ENCODE results near the gene ZNF692.
"Not testable (repeated sequence)": the region's sequence is repeated elsewhere in the genome, so short reads cannot be mapped to it uniquely, and the experiment has no call there.

The ZNF692 gene

DNA sequence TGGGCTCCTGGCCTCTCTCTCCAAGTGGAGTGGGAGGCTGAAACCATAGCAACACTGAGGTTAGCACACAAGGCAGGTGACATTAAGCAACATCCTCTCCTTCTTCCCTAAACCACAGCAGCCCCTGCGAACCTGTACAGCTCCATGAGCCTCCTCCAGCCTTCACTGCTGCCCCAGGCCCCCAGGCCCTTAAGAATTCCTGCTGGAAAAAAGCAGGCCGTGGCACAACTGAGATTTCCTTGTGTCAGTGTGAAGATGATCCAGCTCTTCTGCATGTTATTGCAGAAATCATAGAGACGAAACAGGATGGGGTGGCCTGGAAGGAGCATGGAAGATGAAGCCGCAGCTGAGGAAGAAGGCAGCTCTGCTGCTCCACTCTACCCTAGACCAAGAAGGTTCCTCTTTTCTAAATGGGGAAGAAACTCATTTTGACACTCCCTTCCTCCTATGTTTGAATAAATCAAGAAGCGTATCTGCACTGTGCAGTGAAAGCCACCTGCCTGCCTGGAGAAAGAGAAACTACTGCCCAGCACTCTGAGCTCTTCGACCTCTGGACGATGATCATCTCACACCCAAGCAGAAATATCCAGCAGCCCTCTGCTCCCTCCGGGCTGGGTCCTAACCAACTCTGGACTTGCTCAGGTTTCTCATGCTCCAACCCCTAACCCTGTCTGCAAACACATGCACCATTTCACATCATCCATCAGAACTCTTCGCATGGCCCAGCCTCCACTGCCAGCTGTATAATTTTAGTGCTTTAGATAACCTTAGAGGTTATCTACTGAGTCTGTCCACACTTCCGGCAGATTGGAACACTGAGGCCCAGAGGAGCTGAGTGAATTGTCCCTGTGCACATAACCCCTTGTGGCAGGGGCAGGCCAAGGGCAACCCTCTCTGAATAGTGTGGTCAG is 53.9 kb downstream of the ZNF692 start:
- DNase-seq = no peak

DNA sequence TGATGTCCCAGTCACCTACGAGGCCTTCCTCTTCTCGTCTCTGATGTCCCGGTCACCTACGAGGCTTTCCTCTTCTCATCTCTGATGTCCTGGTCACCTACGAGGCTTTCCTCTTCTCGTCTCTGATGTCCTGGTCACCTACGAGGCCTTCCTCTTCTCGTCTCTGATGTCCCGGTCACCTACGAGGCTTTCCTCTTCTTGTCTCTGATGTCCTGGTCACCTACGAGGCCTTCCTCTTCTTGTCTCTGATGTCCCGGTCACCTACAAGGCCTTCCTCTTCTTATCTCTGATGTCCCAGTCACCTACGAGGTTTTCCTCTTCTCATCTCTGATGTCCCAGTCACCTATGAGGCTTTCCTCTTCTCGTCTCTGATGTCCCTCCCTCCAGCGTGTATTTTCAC is 55.4 kb downstream of the ZNF692 start:
- not testable (repeated sequence) for DNase-seq

DNA sequence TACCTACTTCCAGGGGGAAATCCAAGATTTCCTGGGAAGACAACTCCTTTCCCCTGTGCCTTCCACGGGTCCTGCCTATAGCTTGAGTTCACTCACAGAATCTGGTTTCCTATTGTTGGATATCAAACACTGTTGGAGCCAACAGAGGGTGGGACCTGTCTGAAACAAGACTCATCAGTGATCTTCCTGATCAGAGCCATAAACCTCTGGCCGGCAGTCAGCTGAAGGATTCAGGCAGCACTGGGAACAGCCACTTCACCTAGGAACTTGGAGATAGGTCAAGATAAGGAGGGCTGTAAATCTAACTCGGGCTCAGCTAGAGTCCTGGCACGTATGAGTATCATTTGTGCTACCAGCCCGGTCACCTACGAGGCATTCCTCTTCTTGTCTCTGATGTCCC is 56.4 kb downstream of the ZNF692 start:
- no peak for DNase-seq

DNA sequence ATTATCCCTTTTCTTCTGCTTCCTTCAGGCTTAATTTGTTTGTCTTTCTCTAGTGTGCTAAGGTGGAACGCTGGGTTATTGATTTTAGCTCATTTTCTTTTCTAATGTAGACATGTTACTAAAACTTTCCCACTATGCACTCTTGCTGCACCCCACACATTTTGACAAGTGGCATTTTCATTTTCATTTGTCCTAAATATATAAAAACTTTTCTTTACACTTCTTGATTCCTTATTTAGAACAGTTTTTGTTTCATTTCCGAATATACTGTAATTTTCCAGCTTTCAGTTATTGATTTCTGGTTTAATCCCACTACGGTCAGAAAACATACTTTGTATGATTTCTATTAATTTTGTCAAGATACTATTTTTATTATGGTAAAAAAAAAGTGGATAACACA is 58.4 kb downstream of the ZNF692 start:
- no peak for DNase-seq

Measured in midbrain (tissue), 1 donor.